IPS-20b (cell line): ENCODE measurements around the gene GLIS1.

Source experiments
- H3K27ac ChIP-seq: one replicate; pipeline ENCODE4 v1.5.1; 2013; ENCODE audit warnings: low read length
- H3K27me3 ChIP-seq: 2 replicates; pipeline ENCODE4 v1.6.1; 2013; ENCODE audit warnings: mild to moderate bottlenecking, low read length, inconsistent platforms; ENCODE audit not compliant: insufficient read depth
- H3K36me3 ChIP-seq: 2 replicates; pipeline ENCODE4 v1.6.1; 2013; ENCODE audit warnings: low read depth, mild to moderate bottlenecking, inconsistent platforms, low read length, moderate library complexity; ENCODE audit not compliant: insufficient read depth
- H3K4me1 ChIP-seq: 2 replicates; pipeline ENCODE4 v1.6.1; 2013; ENCODE audit warnings: mild to moderate bottlenecking, control low read depth, inconsistent platforms, low read length, moderate library complexity; ENCODE audit not compliant: insufficient read depth
- H3K4me3 ChIP-seq: 2 replicates; pipeline ENCODE4 v1.5.1; 2013; ENCODE audit warnings: mild to moderate bottlenecking, low read length, inconsistent platforms
- H3K9ac ChIP-seq: 2 replicates; pipeline ENCODE4 v1.6.1; 2013; ENCODE audit warnings: low read depth, mild to moderate bottlenecking, inconsistent platforms, low read length, moderate library complexity
- H3K9me3 ChIP-seq: 2 replicates; pipeline ENCODE4 v1.6.1; 2013; ENCODE audit warnings: mild to moderate bottlenecking, low read depth, low read length, inconsistent platforms; ENCODE audit not compliant: insufficient read depth

GLIS1 gene

DNA sequence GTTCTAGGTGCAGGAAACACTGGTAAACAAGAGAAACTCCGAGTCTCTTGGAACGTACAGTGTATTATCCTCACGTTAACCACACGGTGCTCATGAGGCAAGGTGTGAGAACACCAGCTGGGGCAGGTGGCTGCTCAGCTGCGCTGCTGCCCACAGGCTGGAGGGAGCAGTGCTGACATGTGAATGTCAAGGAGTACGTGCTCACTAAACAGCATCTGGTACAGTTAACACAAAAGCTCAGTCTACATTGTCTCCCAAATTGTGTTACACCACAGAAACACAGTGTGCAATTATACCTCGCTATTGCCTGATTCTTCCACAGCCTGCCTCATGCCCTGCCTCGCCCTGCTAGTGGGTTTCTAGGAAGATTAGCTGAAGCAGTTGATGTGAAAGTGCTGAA, 138.4 kb downstream of the GLIS1 start:
- Histone ChIP-seq H3K9me3 (no peaks in the 10 kb centered on the region), H3K4me3 (no peak overlapping the region), H3K27ac (no peak overlapping the region), H3K36me3 (no peaks in the 10 kb centered on the region), H3K4me1 (no peaks in the 10 kb centered on the region), H3K27me3 (peaks cover 4% of the 10 kb centered on the region), H3K9ac (no peak overlapping the region)

DNA sequence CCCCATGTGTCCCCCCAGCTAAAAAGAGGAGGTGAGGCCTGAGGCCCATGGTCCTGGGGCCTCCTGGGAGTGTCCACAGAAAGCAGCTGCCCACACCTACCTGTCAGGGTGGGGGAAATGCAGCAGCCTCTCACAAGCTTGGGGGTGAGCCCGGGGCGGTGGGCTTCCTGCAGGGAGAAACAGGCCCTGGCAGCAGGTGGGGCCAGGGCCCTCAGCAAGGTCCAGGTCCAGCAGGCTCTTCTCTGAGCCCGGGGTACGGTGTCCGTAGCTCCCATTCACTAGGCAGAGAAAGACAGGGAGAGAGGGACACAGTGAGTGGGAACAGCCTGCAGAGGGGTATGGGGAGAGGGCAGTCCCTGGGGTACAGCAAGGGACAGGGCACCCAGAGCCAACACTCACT, 139.0 kb downstream of the GLIS1 start:
- Histone ChIP-seq H3K4me1 (no peaks in the 10 kb centered on the region), H3K9ac (no peak overlapping the region), H3K9me3 (no peaks in the 10 kb centered on the region), H3K4me3 (no peak overlapping the region), H3K27me3 (no peaks in the 10 kb centered on the region), H3K36me3 (no peaks in the 10 kb centered on the region), H3K27ac (no peak overlapping the region)

DNA sequence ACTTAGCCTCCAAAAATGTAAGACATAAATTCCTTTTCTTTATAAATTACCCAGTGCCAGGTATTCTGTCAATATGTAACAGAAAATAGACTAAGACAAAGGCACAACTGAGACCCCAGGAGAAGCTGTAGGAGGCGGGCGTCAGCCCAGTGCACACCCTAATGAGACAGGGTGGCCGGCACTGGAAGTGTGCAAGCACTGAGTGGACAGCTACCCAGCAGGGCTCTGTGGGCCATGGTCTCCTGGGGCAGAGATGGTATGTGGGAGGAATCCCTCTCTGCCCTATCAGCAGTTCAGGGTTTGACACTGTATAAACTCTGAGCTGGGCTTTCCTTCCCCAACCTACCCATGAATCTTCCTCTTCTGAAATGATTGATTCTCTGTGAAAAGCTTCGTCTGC, 139.5 kb downstream of the GLIS1 start:
- no peaks in the 10 kb centered on the region for H3K36me3 ChIP-seq
- no peaks in the 10 kb centered on the region for H3K27me3 ChIP-seq
- H3K4me3 ChIP-seq: no peak overlapping the region
- H3K4me1 ChIP-seq: no peaks in the 10 kb centered on the region
- H3K9ac ChIP-seq: no peak overlapping the region
- H3K9me3 ChIP-seq: no peaks in the 10 kb centered on the region
- no peak overlapping the region for H3K27ac ChIP-seq

DNA sequence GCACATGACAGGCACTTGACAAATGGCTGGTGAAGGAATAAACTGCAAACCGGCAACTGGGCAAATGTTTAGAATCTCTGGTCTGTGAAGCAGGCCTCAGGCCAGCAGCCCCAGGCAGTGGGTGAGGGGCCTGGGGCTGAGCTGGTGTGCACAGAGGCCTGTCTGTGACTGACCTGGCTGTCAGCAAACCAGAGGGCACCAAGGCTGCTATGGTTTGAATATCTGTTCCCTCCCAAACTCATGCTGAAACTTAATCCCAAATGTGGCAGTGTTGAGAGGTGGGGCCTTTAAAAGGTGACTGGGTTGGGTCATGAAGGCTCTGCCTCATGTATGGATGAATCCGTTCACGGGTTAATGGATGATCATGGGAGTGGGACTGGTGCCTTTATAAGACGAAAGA, 140.0 kb downstream of the GLIS1 start:
- no peak overlapping the region for H3K9ac ChIP-seq
- H3K27ac ChIP-seq: no peak overlapping the region
- H3K27me3 ChIP-seq: peaks cover under 1% of the 10 kb centered on the region; the same call in 1 of the 2 replicates
- no peaks in the 10 kb centered on the region for H3K4me1 ChIP-seq
- no peaks in the 10 kb centered on the region for H3K9me3 ChIP-seq
- H3K4me3 ChIP-seq: no peak overlapping the region
- no peaks in the 10 kb centered on the region for H3K36me3 ChIP-seq

DNA sequence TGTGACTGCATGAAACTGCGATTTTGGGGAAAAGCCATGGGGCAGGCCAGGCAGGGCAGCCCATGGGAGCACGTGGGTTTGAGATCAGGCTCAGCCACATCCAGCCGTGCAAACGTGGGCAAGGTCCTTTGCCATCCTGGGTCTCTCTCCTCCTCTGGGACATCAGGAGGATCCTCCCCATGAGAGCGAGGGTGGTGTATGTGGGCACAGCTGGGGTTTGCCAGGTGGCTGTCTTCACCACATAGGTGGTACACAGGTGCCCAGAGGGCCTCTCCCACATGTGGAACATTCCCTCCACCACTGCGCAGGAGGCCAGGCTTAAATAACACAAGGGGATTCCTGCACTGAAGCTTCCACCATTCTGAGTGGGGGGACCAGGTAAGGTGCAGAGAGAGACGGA, 143.1 kb downstream of the GLIS1 start:
- Histone ChIP-seq H3K9me3 (no peaks in the 10 kb centered on the region), H3K4me3 (no peak overlapping the region), H3K9ac (no peak overlapping the region), H3K27me3 (peaks cover 13% of the 10 kb centered on the region; the same call in 1 of the 2 replicates), H3K4me1 (no peaks in the 10 kb centered on the region), H3K27ac (no peak overlapping the region), H3K36me3 (no peaks in the 10 kb centered on the region)

DNA sequence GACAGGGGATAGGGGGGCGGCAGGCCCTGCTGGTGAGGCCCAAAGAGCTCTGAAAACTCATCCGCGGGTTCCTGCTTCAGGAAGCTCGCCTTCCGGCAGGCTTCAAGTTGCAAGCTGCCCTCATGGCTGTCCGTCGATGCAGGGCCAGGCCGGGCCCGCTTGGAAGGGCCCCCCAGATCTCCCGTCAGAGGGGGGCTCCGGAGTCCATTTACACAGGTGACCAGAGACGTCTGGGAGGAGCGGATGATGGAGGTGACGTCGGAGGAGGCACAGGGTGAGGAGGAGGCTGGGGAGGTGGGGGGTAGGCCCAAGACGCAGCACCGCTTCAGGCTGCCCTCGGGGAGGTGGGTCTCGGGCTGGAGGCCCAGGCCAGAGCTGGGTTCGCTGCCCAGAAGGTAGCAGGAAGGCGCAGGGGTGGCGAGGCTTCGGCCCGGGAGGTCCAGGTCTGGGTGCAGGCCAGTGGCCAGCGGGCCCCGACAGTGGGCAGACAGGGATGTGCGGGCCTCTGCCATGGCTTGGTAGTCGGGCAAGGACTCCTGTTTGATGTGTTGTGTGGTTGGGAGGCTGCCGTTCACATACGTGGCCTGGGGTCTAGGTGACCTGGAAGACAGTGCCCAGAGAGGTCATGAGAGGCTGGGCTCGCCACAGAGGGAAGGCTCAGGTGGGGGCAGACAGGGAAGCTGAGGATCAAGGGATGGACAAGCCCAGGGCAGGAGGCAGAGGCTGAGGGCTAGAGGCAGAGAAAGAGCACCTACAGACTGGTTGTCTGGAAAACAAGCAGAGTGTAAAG, 144.4 kb downstream of the GLIS1 start:
- H3K9ac ChIP-seq: no peak overlapping the region
- no peaks in the 10 kb centered on the region for H3K36me3 ChIP-seq
- H3K4me3 ChIP-seq: no peak overlapping the region
- peaks cover 13% of the 10 kb centered on the region; the same call in 1 of the 2 replicates for H3K27me3 ChIP-seq
- H3K27ac ChIP-seq: no peak overlapping the region
- no peaks in the 10 kb centered on the region for H3K9me3 ChIP-seq
- H3K4me1 ChIP-seq: no peaks in the 10 kb centered on the region

DNA sequence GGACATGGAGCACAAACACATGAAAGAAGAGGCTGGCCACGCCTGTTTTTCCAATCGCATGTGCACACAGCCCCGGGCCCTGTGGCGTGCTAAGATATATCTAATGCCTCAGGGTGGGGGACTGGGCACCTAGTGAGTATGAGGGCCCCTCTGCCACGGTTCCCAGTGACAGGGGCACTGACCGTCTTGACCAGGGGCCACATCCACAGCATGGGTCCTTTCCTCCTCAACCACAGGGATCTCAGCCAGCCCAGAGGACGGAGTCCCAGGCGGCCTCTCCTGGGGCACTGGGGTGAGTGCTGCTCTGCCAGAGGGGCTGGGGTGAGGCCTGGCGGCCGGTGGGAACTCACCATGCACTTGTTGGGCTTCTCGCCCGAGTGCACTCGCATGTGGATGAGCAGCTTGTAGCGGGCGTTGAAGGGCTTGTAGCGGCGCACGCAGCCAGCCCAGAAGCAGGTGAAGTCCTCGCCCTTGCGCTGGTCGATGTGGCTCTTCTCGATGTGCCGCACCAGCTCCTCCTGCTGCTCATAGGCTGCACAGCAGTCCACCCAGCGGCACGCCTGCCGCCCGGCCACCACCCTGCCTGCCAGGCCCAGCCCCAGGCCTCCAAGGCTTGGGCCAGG, 145.1 kb downstream of the GLIS1 start:
- Histone ChIP-seq H3K4me3 (no peak overlapping the region), H3K4me1 (no peaks in the 10 kb centered on the region), H3K9ac (no peak overlapping the region), H3K27ac (no peak overlapping the region), H3K36me3 (no peaks in the 10 kb centered on the region), H3K9me3 (no peaks in the 10 kb centered on the region), H3K27me3 (peaks cover 13% of the 10 kb centered on the region; the same call in 1 of the 2 replicates)

DNA sequence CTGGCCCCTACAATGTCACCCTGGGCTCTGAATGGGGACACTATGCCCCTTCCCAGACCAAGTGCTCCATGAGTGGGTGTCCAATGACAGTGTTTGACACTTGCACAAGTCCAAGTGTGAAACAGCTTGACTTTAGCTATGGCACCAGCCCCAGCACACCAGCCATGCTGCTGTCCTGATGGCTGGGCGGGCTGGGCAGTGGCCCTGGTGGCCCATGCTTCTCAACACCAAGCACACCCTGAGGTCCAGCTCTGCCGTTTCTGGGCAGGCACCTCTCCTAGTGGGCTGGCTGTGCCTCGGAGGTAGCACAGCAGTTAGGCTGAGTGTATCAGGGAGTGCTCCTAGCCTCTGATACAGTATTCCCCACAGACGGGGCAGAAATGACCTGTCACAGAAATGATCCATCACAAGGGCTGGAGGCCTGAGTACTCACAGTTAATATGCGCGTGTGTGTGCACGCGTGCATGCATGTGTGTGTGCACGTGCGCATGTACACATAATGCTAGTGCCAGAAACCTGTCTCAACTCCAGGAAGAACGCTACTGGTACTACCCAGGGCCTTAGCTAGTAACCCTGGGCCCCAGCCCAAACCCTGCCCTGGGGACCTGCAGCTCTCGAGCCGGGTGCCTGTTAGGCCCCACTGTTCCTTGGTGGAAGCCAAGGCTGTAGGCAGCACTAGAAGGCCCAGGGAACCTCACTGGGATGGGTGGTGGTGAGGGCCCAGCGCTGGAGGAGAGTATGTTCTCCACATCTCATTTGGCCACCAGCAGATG, 145.8 kb downstream of the GLIS1 start:
- Histone ChIP-seq H3K4me1 (no peaks in the 10 kb centered on the region), H3K9me3 (no peaks in the 10 kb centered on the region), H3K27ac (no peak overlapping the region), H3K4me3 (no peak overlapping the region), H3K27me3 (peaks cover 13% of the 10 kb centered on the region; the same call in 1 of the 2 replicates), H3K9ac (no peak overlapping the region), H3K36me3 (no peaks in the 10 kb centered on the region)

DNA sequence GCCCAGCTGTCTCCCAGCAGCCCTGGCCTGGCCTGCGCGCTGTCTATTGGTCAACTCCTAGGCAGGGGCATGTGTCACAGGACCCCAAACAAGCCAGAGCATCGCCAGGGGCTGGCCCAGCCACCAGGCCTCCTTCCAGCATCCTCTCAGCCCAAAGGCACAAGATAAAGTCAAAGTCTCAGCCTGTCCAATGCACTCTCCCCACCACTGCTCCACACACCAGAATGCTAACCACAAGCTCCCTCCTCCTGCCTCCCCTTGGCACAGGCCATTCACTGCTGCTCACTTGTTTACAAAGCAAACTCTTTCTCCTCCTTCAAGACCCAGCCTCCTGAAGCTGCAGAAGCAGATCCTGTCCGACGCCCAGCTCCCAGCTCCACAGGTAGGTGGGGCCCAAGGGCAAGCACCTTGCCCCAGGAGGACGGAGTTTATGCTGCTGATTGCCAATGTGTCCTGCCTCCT, 146.4 kb downstream of the GLIS1 start:
- peaks cover 13% of the 10 kb centered on the region; the same call in 1 of the 2 replicates for H3K27me3 ChIP-seq
- H3K9ac ChIP-seq: no peak overlapping the region
- no peaks in the 10 kb centered on the region for H3K36me3 ChIP-seq
- no peak overlapping the region for H3K27ac ChIP-seq
- no peak overlapping the region for H3K4me3 ChIP-seq
- no peaks in the 10 kb centered on the region for H3K9me3 ChIP-seq
- no peaks in the 10 kb centered on the region for H3K4me1 ChIP-seq

DNA sequence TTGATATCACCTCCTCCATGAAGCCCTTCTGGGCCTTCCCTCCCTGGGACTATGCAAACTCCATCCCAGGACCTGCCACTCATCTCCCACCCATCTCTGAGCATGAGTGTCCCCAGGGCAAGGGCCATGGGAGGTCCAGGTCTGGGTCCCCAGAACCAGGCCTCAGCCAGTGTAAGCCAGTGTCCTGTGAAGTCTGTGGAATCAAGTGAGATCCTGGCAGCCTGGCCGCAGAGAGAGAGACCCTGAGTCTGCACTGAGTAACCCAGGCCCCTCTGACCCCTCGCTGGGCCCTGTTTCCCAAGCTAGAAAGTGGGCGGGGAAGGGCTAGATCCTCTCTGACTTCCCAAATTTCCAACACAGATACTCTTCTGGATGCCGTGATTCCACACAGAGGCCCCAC, 147.0 kb downstream of the GLIS1 start:
- Histone ChIP-seq H3K4me3 (no peak overlapping the region), H3K9ac (no peak overlapping the region), H3K9me3 (no peaks in the 10 kb centered on the region), H3K27ac (no peak overlapping the region), H3K36me3 (no peaks in the 10 kb centered on the region), H3K4me1 (no peaks in the 10 kb centered on the region), H3K27me3 (peaks cover 13% of the 10 kb centered on the region; the same call in 1 of the 2 replicates)

DNA sequence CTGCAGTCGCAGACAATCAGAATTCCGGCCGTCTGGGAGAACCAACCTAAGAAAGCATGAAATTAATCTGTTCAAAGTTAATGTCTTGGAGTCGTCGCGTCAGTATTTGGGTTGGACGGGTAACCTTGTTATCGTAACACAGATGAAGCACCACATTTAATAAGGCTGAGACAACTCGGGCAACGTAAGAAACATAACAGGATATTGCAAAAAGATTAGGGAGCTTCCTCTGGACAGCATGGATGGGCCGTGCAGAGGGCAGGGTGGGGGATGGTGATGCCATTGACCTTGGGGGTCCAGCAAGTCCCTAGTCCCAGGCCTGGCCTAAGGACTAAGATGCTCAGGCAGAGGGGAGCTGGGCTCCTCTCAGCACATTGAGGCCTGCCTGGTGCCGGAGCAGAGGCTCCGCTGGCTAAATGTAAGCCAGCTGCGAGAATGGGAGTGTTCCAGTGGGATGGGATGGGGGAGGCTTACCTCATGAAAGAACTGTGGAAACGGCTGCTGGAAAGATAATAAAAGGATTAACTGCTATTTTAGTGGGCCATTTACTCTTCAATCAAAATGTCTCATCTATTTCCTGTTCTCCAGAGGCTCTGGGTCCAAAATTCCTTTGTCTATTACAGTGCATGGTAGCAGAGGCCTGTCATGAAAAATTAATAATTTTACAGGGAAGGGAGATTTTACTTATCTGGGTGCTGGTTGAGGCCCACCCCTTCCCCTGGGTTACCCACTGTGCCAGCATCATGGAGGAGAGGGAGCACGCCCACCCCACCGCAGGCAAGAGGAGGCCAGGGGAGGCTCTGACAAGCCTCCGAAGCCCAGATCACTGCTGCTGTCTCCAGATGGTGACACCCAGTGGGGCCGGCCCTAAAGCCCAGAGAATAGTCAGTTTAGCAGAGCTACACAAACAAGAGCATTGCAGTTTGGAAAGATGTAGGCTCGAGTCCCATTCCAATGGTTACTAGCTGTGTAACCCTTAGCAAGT, 148.1 kb downstream of the GLIS1 start:
- Histone ChIP-seq H3K9me3 (no peaks in the 10 kb centered on the region), H3K9ac (no peak overlapping the region), H3K36me3 (no peaks in the 10 kb centered on the region), H3K4me3 (no peak overlapping the region), H3K27me3 (peaks cover 13% of the 10 kb centered on the region; the same call in 1 of the 2 replicates), H3K27ac (no peak overlapping the region), H3K4me1 (no peaks in the 10 kb centered on the region)
